NCI-H1092 treated with DMSO at 0.1 percent for 48 hours (cell line): Measurements from ENCODE around the gene PKDCC.

Source experiments
- DNase-seq: peaks from one replicate; lab custom pipeline; 2025; lab: John Stamatoyannopoulos, UW

Gene PKDCC

GRCh38 chr2:42049221-42050009, 1.6 kb downstream of the PKDCC start:
- no peak for DNase-seq

- no peak for DNase-seq
Observed at GRCh38 chr2:42050010-42050702, 2.3 kb downstream of the PKDCC start.

- no peak for DNase-seq
Observed at GRCh38 chr2:42050703-42051542, 3.1 kb downstream of the PKDCC start.

- DNase-seq, result no peak
Observed at GRCh38 chr2:42051543-42052235, 3.9 kb downstream of the PKDCC start.

GRCh38 chr2:42052702-42053481, 5.1 kb downstream of the PKDCC start:
- no peak for DNase-seq

GRCh38 chr2:42053482-42053790, 5.6 kb downstream of the PKDCC start:
- DNase-seq, result no peak

GRCh38 chr2:42053791-42054701, 6.2 kb downstream of the PKDCC start:
- DNase-seq, result no peak

GRCh38 chr2:42054714-42055430, 7.1 kb downstream of the PKDCC start:
- DNase-seq, result no peak

- DNase-seq, result no peak
Observed at GRCh38 chr2:42055573-42056514, 8.0 kb downstream of the PKDCC start.

GRCh38 chr2:42057159-42057901, 9.5 kb downstream of the PKDCC start:
- no peak for DNase-seq

- DNase-seq, result no peak
Observed at GRCh38 chr2:42057902-42058450, 10.2 kb downstream of the PKDCC start.

- no peak for DNase-seq
Observed at GRCh38 chr2:42059261-42059898, 11.6 kb downstream of the PKDCC start.

- DNase-seq, result no peak
Observed at GRCh38 chr2:42060028-42060427, 12.2 kb downstream of the PKDCC start.

GRCh38 chr2:42060718-42061619, 13.1 kb downstream of the PKDCC start:
- no peak for DNase-seq

- DNase-seq, result no peak
Observed at GRCh38 chr2:42061839-42062238, 14.0 kb downstream of the PKDCC start.
